K562 (cell line): Measurements from ENCODE around the gene SLC25A42.

Experiments
- CREB1 ChIP-seq, 2 experiments: sonication (generic) in 1 of 2; formaldehyde crosslinking in 1 of 2; IDR thresholded peaks; 2 replicates each; pipeline versions ENCODE4 v1.6.1 to v1.8.0; 2012 to 2022; ENCODE audit warnings: inconsistent platforms in 1 of 2, mild to moderate bottlenecking in 1 of 2, missing genetic modification reagents in 1 of 2, moderate library complexity in 1 of 2
- CTCF ChIP-seq, 3 experiments: IDR thresholded peaks in 2 of 3; conservative IDR thresholded peaks in 1 of 3; 2 replicates each; pipeline ENCODE4 v1.5.1; 2011 to 2012; ENCODE audit warnings: low read length in 3 of 3, mild to moderate bottlenecking in 3 of 3, control low read depth in 2 of 3, improper control_type of control experiment in 1 of 3, inconsistent platforms in 1 of 3, low read depth in 1 of 3, mixed read lengths in 1 of 3, moderate library complexity in 1 of 3; ENCODE audit not compliant: insufficient read depth in 2 of 3
- FOXJ3 ChIP-seq: sonication (generic); formaldehyde crosslinking; IDR thresholded peaks from 2 replicates; pipeline ENCODE4 v1.4.0; 2020; ENCODE audit warnings: mild to moderate bottlenecking, missing genetic modification reagents
- JUND ChIP-seq, 2 experiments: IDR thresholded peaks; 2 replicates in 1 of 2; 3 replicates in 1 of 2; pipeline ENCODE4 v1.6.1; 2011; ENCODE audit warnings: borderline replicate concordance in 2 of 2, low read depth in 2 of 2, low read length in 2 of 2, improper control_type of control experiment in 1 of 2, missing biosample characterization in 1 of 2, missing genetic modification characterization in 1 of 2, missing genetic modification reagents in 1 of 2
- POLR2A ChIP-seq: fragments of 450-650 bp; conservative IDR thresholded peaks from 2 replicates; pipeline ENCODE4 v1.6.1; 2016
- PRPF4 ChIP-seq: fragments of 200-400 bp; formaldehyde crosslinking; IDR thresholded peaks from one replicate; pipeline ENCODE4 v1.6.1; 2017; ENCODE audit warnings: low read length, low read depth, mild to moderate bottlenecking; ENCODE audit not compliant: insufficient read depth, poor library complexity, severe bottlenecking
- SMAD4 ChIP-seq: fragments of 250-450 bp; sonication (Bioruptor Pico); conservative IDR thresholded peaks from 2 replicates; pipeline ENCODE4 v1.8.0; 2021; ENCODE audit warnings: inconsistent platforms, mild to moderate bottlenecking, moderate library complexity
- YY1 ChIP-seq, 3 experiments: IDR thresholded peaks; 2 replicates each; pipeline ENCODE4 v1.6.1; 2011; ENCODE audit warnings: low read length in 2 of 3, mild to moderate bottlenecking in 2 of 3, moderate library complexity in 2 of 3, borderline replicate concordance in 1 of 3, control low read depth in 1 of 3, low read depth in 1 of 3; ENCODE audit not compliant: insufficient read depth in 3 of 3, insufficient replicate concordance in 2 of 3, control insufficient read depth in 1 of 3, insufficient read length in 1 of 3; ENCODE audit errors: extremely low read depth in 1 of 3
- ZC3H11A ChIP-seq: IDR thresholded peaks from 2 replicates; pipeline ENCODE4 v1.6.1; 2012; ENCODE audit warnings: low read depth, low read length, improper control_type of control experiment
- TF ChIP-seq, protein P1 (sequence below): fragments of 250-450 bp; sonication (Bioruptor Pico); IDR thresholded peaks from 2 replicates; pipeline ENCODE4 v1.4.0; 2020; ENCODE audit warnings: mild to moderate bottlenecking, moderate library complexity
- TF ChIP-seq, protein P2 (sequence below): conservative IDR thresholded peaks from 2 replicates; pipeline ENCODE4 v1.6.1; 2011; ENCODE audit warnings: low read depth, mild to moderate bottlenecking, low read length; ENCODE audit not compliant: control insufficient read depth
- TF ChIP-seq, protein P3 (sequence below), 2 experiments: fragments of 450-650 bp in 1 of 2; sonication (generic) in 1 of 2; formaldehyde crosslinking in 1 of 2; IDR thresholded peaks in 1 of 2; conservative IDR thresholded peaks in 1 of 2; 2 replicates each; pipeline versions ENCODE4 v1.6.1 to v1.8.1; 2016 to 2023; ENCODE audit warnings: mild to moderate bottlenecking in 2 of 2, moderate library complexity in 2 of 2, inconsistent platforms in 1 of 2, missing genetic modification reagents in 1 of 2

- TF ChIP-seq CREB1 (IDR thresholded peaks at IDR 0.05), result no peak
- 0 out of 2 replicates have a peak, but pooled peaks have one; percentile 28 for TF ChIP-seq CREB1 (CRISPR knock-in tag; IDR thresholded peaks at IDR 0.05)
- TF ChIP-seq, protein P1, sequence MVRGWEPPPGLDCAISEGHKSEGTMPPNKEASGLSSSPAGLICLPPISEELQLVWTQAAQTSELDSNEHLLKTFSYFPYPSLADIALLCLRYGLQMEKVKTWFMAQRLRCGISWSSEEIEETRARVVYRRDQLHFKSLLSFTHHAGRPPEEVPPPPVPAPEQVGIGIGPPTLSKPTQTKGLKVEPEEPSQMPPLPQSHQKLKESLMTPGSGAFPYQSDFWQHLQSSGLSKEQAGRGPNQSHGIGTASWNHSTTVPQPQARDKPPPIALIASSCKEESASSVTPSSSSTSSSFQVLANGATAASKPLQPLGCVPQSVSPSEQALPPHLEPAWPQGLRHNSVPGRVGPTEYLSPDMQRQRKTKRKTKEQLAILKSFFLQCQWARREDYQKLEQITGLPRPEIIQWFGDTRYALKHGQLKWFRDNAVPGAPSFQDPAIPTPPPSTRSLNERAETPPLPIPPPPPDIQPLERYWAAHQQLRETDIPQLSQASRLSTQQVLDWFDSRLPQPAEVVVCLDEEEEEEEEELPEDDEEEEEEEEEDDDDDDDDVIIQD (CRISPR knock-in tag), result no peak
- TF ChIP-seq YY1 (IDR thresholded peaks at IDR 0.05; ENCODE audit: borderline replicate concordance in 1 of 3, control insufficient read depth in 1 of 3, extremely low read depth in 1 of 3, insufficient read depth in 3 of 3, insufficient read length in 1 of 3, insufficient replicate concordance in 2 of 3, low read depth in 1 of 3, low read length in 2 of 3), result no peak
- no peak for TF ChIP-seq FOXJ3 (CRISPR knock-in tag)
- TF ChIP-seq ZC3H11A, result no peak
- TF ChIP-seq, protein P2, sequence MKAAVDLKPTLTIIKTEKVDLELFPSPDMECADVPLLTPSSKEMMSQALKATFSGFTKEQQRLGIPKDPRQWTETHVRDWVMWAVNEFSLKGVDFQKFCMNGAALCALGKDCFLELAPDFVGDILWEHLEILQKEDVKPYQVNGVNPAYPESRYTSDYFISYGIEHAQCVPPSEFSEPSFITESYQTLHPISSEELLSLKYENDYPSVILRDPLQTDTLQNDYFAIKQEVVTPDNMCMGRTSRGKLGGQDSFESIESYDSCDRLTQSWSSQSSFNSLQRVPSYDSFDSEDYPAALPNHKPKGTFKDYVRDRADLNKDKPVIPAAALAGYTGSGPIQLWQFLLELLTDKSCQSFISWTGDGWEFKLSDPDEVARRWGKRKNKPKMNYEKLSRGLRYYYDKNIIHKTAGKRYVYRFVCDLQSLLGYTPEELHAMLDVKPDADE, result no peak
- no peak for TF ChIP-seq CTCF (IDR thresholded peaks at IDR 0.05 in 2 of 3, conservative IDR thresholded peaks at IDR 0.05 in 1 of 3; ENCODE audit: insufficient read depth in 2 of 3, low read depth in 1 of 3, low read length in 3 of 3)
- TF ChIP-seq POLR2A, result no peak
- TF ChIP-seq, protein P3, sequence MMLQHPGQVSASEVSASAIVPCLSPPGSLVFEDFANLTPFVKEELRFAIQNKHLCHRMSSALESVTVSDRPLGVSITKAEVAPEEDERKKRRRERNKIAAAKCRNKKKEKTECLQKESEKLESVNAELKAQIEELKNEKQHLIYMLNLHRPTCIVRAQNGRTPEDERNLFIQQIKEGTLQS (IDR thresholded peaks at IDR 0.05), result no peak
- TF ChIP-seq, protein P3 (CRISPR knock-in tag; conservative IDR thresholded peaks at IDR 0.05), result no peak
- no peak for TF ChIP-seq SMAD4 (CRISPR knock-in tag)
- no peak for TF ChIP-seq PRPF4
- no peak for TF ChIP-seq JUND (IDR thresholded peaks at IDR 0.05; ENCODE audit: borderline replicate concordance, low read depth, low read length)
- no peak for TF ChIP-seq JUND (tag; IDR thresholded peaks at IDR 0.05; ENCODE audit: borderline replicate concordance, low read depth, low read length)
These were observed 76.1 kb downstream of the SLC25A42 start for GRCh38 chr19:19139876-19140229.
